HEK293 (cell line): ENCODE measurements around the gene REC8.

Experiments
- BCL11A ChIP-seq: fragments of 450-650 bp; formaldehyde crosslinking; IDR thresholded peaks from 2 replicates; pipeline ENCODE4 v1.5.1; 2016; ENCODE audit warnings: low read depth, missing biosample characterization, missing genetic modification characterization
- FEZF1 ChIP-seq: fragments of 450-650 bp; formaldehyde crosslinking; IDR thresholded peaks from 2 replicates; pipeline ENCODE4 v1.5.1; 2016; ENCODE audit warnings: missing biosample characterization, missing genetic modification characterization
- HOXA7 ChIP-seq: sonication (generic); formaldehyde crosslinking; IDR thresholded peaks from 2 replicates; pipeline ENCODE4 v1.8.1; 2022; ENCODE audit warnings: missing genetic modification reagents, borderline replicate concordance
- INSM2 ChIP-seq: fragments of 450-650 bp; formaldehyde crosslinking; IDR thresholded peaks from 2 replicates; pipeline ENCODE4 v1.5.1; 2016; ENCODE audit warnings: missing biosample characterization, missing genetic modification characterization
- KLF8 ChIP-seq: fragments of 450-650 bp; formaldehyde crosslinking; IDR thresholded peaks from 2 replicates; pipeline ENCODE4 v1.5.1; 2016; ENCODE audit warnings: missing biosample characterization, missing genetic modification characterization
- PATZ1 ChIP-seq: fragments of 450-650 bp; formaldehyde crosslinking; IDR thresholded peaks from 2 replicates; pipeline ENCODE4 v1.5.1; 2016; ENCODE audit warnings: missing biosample characterization, missing genetic modification characterization
- PBX3 ChIP-seq: sonication (generic); formaldehyde crosslinking; IDR thresholded peaks from 2 replicates; pipeline ENCODE4 v1.8.1; 2022; ENCODE audit warnings: mild to moderate bottlenecking, moderate library complexity, missing genetic modification reagents
- SP2 ChIP-seq: fragments of 450-650 bp; formaldehyde crosslinking; IDR thresholded peaks from 2 replicates; pipeline ENCODE4 v1.5.1; 2016; ENCODE audit warnings: missing biosample characterization, missing genetic modification characterization
- SP3 ChIP-seq: fragments of 450-650 bp; formaldehyde crosslinking; IDR thresholded peaks from 2 replicates; pipeline ENCODE4 v1.5.1; 2016; ENCODE audit warnings: missing biosample characterization, missing genetic modification characterization
- YY2 ChIP-seq: fragments of 450-650 bp; formaldehyde crosslinking; IDR thresholded peaks from 2 replicates; pipeline ENCODE4 v1.5.1; 2016; ENCODE audit warnings: missing biosample characterization, missing genetic modification characterization
- ZBTB1 ChIP-seq: fragments of 450-650 bp; formaldehyde crosslinking; IDR thresholded peaks from 2 replicates; pipeline ENCODE4 v1.5.1; 2016; ENCODE audit warnings: missing biosample characterization, missing genetic modification characterization
- ZBTB44 ChIP-seq: fragments of 450-650 bp; IDR thresholded peaks from 2 replicates; pipeline ENCODE4 v1.5.1; 2018; ENCODE audit warnings: missing biosample characterization, mild to moderate bottlenecking, missing genetic modification characterization
- ZEB2 ChIP-seq: fragments of 450-650 bp; formaldehyde crosslinking; IDR thresholded peaks from 2 replicates; pipeline ENCODE4 v1.5.1; 2016; ENCODE audit warnings: missing biosample characterization, missing genetic modification characterization
- ZFP69B ChIP-seq: fragments of 450-650 bp; formaldehyde crosslinking; IDR thresholded peaks from 2 replicates; pipeline ENCODE4 v1.5.1; 2016; ENCODE audit warnings: missing biosample characterization, missing genetic modification characterization
- ZIC2 ChIP-seq: fragments of 450-650 bp; formaldehyde crosslinking; IDR thresholded peaks from 2 replicates; pipeline ENCODE4 v1.5.1; 2016; ENCODE audit warnings: missing biosample characterization, missing genetic modification characterization
- ZNF2 ChIP-seq: fragments of 450-650 bp; formaldehyde crosslinking; IDR thresholded peaks from 2 replicates; pipeline ENCODE4 v1.5.1; 2016; ENCODE audit warnings: missing biosample characterization, missing genetic modification characterization
- ZNF24 ChIP-seq: fragments of 450-650 bp; formaldehyde crosslinking; IDR thresholded peaks from 2 replicates; pipeline ENCODE4 v1.5.1; 2016; ENCODE audit warnings: missing biosample characterization, missing genetic modification characterization
- ZNF514 ChIP-seq: fragments of 450-650 bp; formaldehyde crosslinking; IDR thresholded peaks from 2 replicates; pipeline ENCODE4 v1.5.1; 2016; ENCODE audit warnings: missing biosample characterization, missing genetic modification characterization
- ZNF518A ChIP-seq: fragments of 450-650 bp; formaldehyde crosslinking; conservative IDR thresholded peaks from 2 replicates; pipeline ENCODE4 v1.5.1; 2016; ENCODE audit warnings: low read depth, missing biosample characterization, missing genetic modification characterization
- ZNF529 ChIP-seq: fragments of 450-650 bp; formaldehyde crosslinking; IDR thresholded peaks from 2 replicates; pipeline ENCODE4 v1.5.1; 2017; ENCODE audit warnings: missing genetic modification characterization, missing biosample characterization; ENCODE audit not compliant: insufficient replicate concordance
- ZNF530 ChIP-seq: fragments of 450-650 bp; formaldehyde crosslinking; IDR thresholded peaks from 2 replicates; pipeline ENCODE4 v1.5.1; 2016; ENCODE audit warnings: low read depth, missing biosample characterization, missing genetic modification characterization
- ZNF76 ChIP-seq: fragments of 450-650 bp; formaldehyde crosslinking; IDR thresholded peaks from 2 replicates; pipeline ENCODE4; 2016; ENCODE audit warnings: low read depth, missing biosample characterization, missing genetic modification characterization, borderline replicate concordance
- ZNF785 ChIP-seq: fragments of 450-650 bp; formaldehyde crosslinking; IDR thresholded peaks from 2 replicates; pipeline ENCODE4 v1.5.1; 2016; ENCODE audit warnings: missing biosample characterization, missing genetic modification characterization
- ZNF843 ChIP-seq: fragments of 450-650 bp; formaldehyde crosslinking; IDR thresholded peaks from 2 replicates; pipeline ENCODE4 v1.5.1; 2016; ENCODE audit warnings: missing biosample characterization, missing genetic modification characterization
- ZSCAN5A ChIP-seq: fragments of 450-650 bp; formaldehyde crosslinking; IDR thresholded peaks from 2 replicates; pipeline ENCODE4 v1.5.1; 2016; ENCODE audit warnings: missing biosample characterization, missing genetic modification characterization
- ZXDB ChIP-seq: fragments of 450-650 bp; formaldehyde crosslinking; IDR thresholded peaks from 2 replicates; pipeline ENCODE4 v1.5.1; 2016; ENCODE audit warnings: missing biosample characterization, missing genetic modification characterization

Gene REC8

GRCh38 chr14:24141097-24141880 is 30.6 kb upstream of the REC8 start, which contains the start of gene EMC9 (continued):
- TF ChIP-seq ZNF785 (tag by site-specific recombination) (peak; percentile 73; the same call in 1 of the 2 replicates), BCL11A (tag by site-specific recombination) (0 out of 2 replicates have a peak, but pooled peaks have one; percentile 13), PBX3 (CRISPR knock-in tag) (peak; percentile 19; the same call in 1 of the 2 replicates), ZNF518A (tag by site-specific recombination) (0 out of 2 replicates have a peak, but pooled peaks have one; percentile 12), ZNF530 (no peak), ZNF843 (0 out of 2 replicates have a peak, but pooled peaks have one; percentile 70), ZNF24 (tag by site-specific recombination) (peak; percentile 81; the same call in 1 of the 2 replicates), ZNF529 (tag by site-specific recombination) (no peak), KLF8 (tag by site-specific recombination) (peak; percentile 91), PATZ1 (tag by site-specific recombination) (peak; percentile 78; the same call in 1 of the 2 replicates), ZNF2 (tag by site-specific recombination) (peak; percentile 81; the same call in 1 of the 2 replicates), ZEB2 (tag by site-specific recombination) (peak; percentile 94), ZSCAN5A (peak; percentile 75; the same call in 1 of the 2 replicates), YY2 (tag by site-specific recombination) (peak; percentile 5; the same call in 1 of the 2 replicates), FEZF1 (tag by site-specific recombination) (no peak), ZNF76 (tag by site-specific recombination) (peak; percentile 67; the same call in 1 of the 2 replicates), HOXA7 (no peak), ZNF514 (tag by site-specific recombination) (no peak), ZFP69B (tag by site-specific recombination) (peak; percentile 13; the same call in 1 of the 2 replicates), ZBTB44 (tag by site-specific recombination) (no peak; the same call in 1 of the 2 replicates), SP2 (tag by site-specific recombination) (peak; percentile 94), ZXDB (tag by site-specific recombination) (peak; percentile 71), ZBTB1 (no peak), SP3 (peak; percentile 85), ZIC2 (tag by site-specific recombination) (peak; percentile 54; the same call in 1 of the 2 replicates), INSM2 (tag by site-specific recombination) (0 out of 2 replicates have a peak, but pooled peaks have one; percentile 27)
